ACHN (cell line): ENCODE data around the gene KIF16B.

Experiments used
- DNase-seq: peaks from one replicate; pipeline ENCODE4 v3.0.0-alpha.2; 2015
- in situ Hi-C: cut with HindIII; loops from 2 replicates; pipeline ENCODE4 v1.10.0; 2017; ENCODE audit warnings: low sequenced_read_pairs, low pct_ligation_motif_present, low pct_unique_long_range_greater_than_20kb

Gene KIF16B

GRCh38 chr20:16299897-16300296 is 273.4 kb downstream of the KIF16B start:
- in situ Hi-C loops = no loop called here
- no peak for DNase-seq

GRCh38 chr20:16296931-16297330 is 276.3 kb downstream of the KIF16B start:
- in situ Hi-C loops = no loop called here
- DNase-seq = no peak

- in situ Hi-C loops = no loop called here
- DNase-seq = no peak
Measured at GRCh38 chr20:16295534-16295933, 277.7 kb downstream of the KIF16B start.

GRCh38 chr20:16293590-16293989 is 279.7 kb downstream of the KIF16B start:
- in situ Hi-C loops = no loop called here
- DNase-seq = no peak

- DNase-seq = no peak
- in situ Hi-C loops = no loop called here
Measured at GRCh38 chr20:16292226-16292880, 280.9 kb downstream of the KIF16B start.

GRCh38 chr20:16290358-16290757 is 282.9 kb downstream of the KIF16B start:
- DNase-seq = no peak
- in situ Hi-C loops = no loop called here

GRCh38 chr20:16287776-16288175 is 285.5 kb downstream of the KIF16B start:
- in situ Hi-C loops = no loop called here
- no peak for DNase-seq

GRCh38 chr20:16286601-16287000 is 286.6 kb downstream of the KIF16B start:
- no peak for DNase-seq
- in situ Hi-C loops = no loop called here

- no peak for DNase-seq
- in situ Hi-C loops = no loop called here
Measured at GRCh38 chr20:16284385-16285100, 288.7 kb downstream of the KIF16B start.

- in situ Hi-C loops = no loop called here
- no peak for DNase-seq
Measured at GRCh38 chr20:16283978-16284377, 289.3 kb downstream of the KIF16B start.

- DNase-seq = no peak
Measured at GRCh38 chr20:16283307-16283706, 289.9 kb downstream of the KIF16B start.

GRCh38 chr20:16280219-16280618 is 293.0 kb downstream of the KIF16B start:
- in situ Hi-C loops = no loop called here
- no peak for DNase-seq

More at GRCh38 chr20:16283307-16283706, 289.9 kb downstream of the KIF16B start:
- in situ Hi-C loops = no loop called here

GRCh38 chr20:16279320-16279719 is 293.9 kb downstream of the KIF16B start:
- DNase-seq = no peak
- in situ Hi-C loops = no loop called here

GRCh38 chr20:16273812-16274555 is 299.3 kb downstream of the KIF16B start:
- in situ Hi-C loops = no loop called here
- DNase-seq = no peak

- in situ Hi-C loops = no loop called here
- DNase-seq = no peak
Measured at GRCh38 chr20:16272780-16273360, 300.4 kb downstream of the KIF16B start.

- in situ Hi-C loops = no loop called here
- no peak for DNase-seq
Measured at GRCh38 chr20:16271450-16271849, 301.8 kb downstream of the KIF16B start.

- in situ Hi-C loops = no loop called here
Measured at GRCh38 chr20:16270989-16271388, 302.3 kb downstream of the KIF16B start.

GRCh38 chr20:16270314-16270931 is 302.8 kb downstream of the KIF16B start:
- in situ Hi-C loops = no loop called here

More at GRCh38 chr20:16270989-16271388, 302.3 kb downstream of the KIF16B start:
- no peak for DNase-seq

GRCh38 chr20:16267526-16267925 is 305.7 kb downstream of the KIF16B start:
- in situ Hi-C loops = no loop called here
- DNase-seq = no peak

More at GRCh38 chr20:16270314-16270931, 302.8 kb downstream of the KIF16B start:
- no peak for DNase-seq
